A549 (cell line): ENCODE measurements around the gene LMTK3. TPM values are rescaled to one million over a fixed set of nuclear protein-coding genes. Genes with fewer than 3 reads are reported as not detected.

Experiments
- ATAC-seq, 2 experiments: fragments of 200-7000 bp in 1 of 2; fragments of >200 bp in 1 of 2; cut with Nextera tagmentation in 1 of 2; cut with Tn5 transposase in 1 of 2; 3 replicates each; pipeline versions ENCODE4 v1.8.0 to v1.9.1; 2018 to 2020; ENCODE audit warnings: mild to moderate bottlenecking in 1 of 2, moderate library complexity in 1 of 2
- CTCF ChIA-PET: fragments of 300-600 bp; sonication (Branson Sonifier 250); formaldehyde crosslinking; extraction: SDS; loops from one replicate; lab custom pipeline; 2021; ENCODE audit warnings: antibody characterized with exemption, inconsistent platforms; lab: Yijun Ruan, JAX
- POLR2A ChIA-PET: fragments of 350-600 bp; formaldehyde crosslinking; extraction: SDS; loops from one replicate; lab custom pipeline; 2021; ENCODE audit warnings: antibody characterized with exemption, inconsistent platforms; lab: Yijun Ruan, JAX
- DNase-seq, 2 experiments: peaks; one replicate each; pipeline versions ENCODE4 v3.0.0 to v3.0.0-alpha.2; 2011 to 2016; ENCODE audit warnings: low read depth in 1 of 2, low spot score in 1 of 2
- FAIRE-seq: peaks from 2 replicates; lab custom pipeline; 2011; peaks lifted over from hg19 to GRCh38; lab: Jason Lieb, UNC
- H3K27ac ChIP-seq, 2 experiments: fragments of >200 bp; sonication (Bioruptor Twin); formaldehyde crosslinking; 3 replicates each; pipeline ENCODE4 v1.5.1; 2016 to 2017
- H3K4me1 ChIP-seq: fragments of >200 bp; sonication (Bioruptor Twin); formaldehyde crosslinking; 3 replicates; pipeline ENCODE4 v1.6.1; 2016
- H3K4me2 ChIP-seq: fragments of >200 bp; sonication (Bioruptor Twin); formaldehyde crosslinking; 3 replicates; pipeline ENCODE4 v1.6.1; 2016
- H3K4me3 ChIP-seq: fragments of >200 bp; sonication (Bioruptor Twin); formaldehyde crosslinking; 3 replicates; pipeline ENCODE4 v1.5.1; 2016
- H3K9me3 ChIP-seq: fragments of >200 bp; sonication (Bioruptor Twin); formaldehyde crosslinking; 3 replicates; pipeline ENCODE4 v1.6.1; 2016
- BHLHE40 ChIP-seq: IDR thresholded peaks from 2 replicates; pipeline ENCODE4 v1.6.1; 2012; ENCODE audit warnings: low read depth, low read length, inconsistent platforms
- CBX2 ChIP-seq: fragments of 200-600 bp; sonication (generic); IDR thresholded peaks from 2 replicates; pipeline ENCODE4 v1.6.1; 2016; ENCODE audit warnings: low read depth, mild to moderate bottlenecking, borderline replicate concordance
- CHD2 ChIP-seq: fragments of 150-350 bp; IDR thresholded peaks from 2 replicates; pipeline ENCODE4 v1.6.1; 2014; ENCODE audit warnings: low read length; ENCODE audit not compliant: partially characterized antibody
- FOSL2 ChIP-seq, 2 experiments: fragments of 450-650 bp in 1 of 2; fragments of >200 bp in 1 of 2; sonication (Bioruptor Twin) in 1 of 2; formaldehyde crosslinking; IDR thresholded peaks; 2 replicates each; pipeline versions ENCODE4 v1.5.0 to v1.6.1; 2016 to 2020; ENCODE audit warnings: mild to moderate bottlenecking in 1 of 2, moderate library complexity in 1 of 2
- HEYL ChIP-seq: fragments of 250-450 bp; sonication (Bioruptor Pico); IDR thresholded peaks from 2 replicates; pipeline ENCODE4 v1.8.0; 2021; ENCODE audit warnings: mild to moderate bottlenecking, moderate library complexity
- KDM1A ChIP-seq: fragments of 200-600 bp; sonication (generic); IDR thresholded peaks from 2 replicates; pipeline ENCODE4 v1.6.1; 2016; ENCODE audit warnings: low read depth, mild to moderate bottlenecking
- MAX ChIP-seq: IDR thresholded peaks from 2 replicates; pipeline ENCODE4 v1.6.1; 2012
- NPAS2 ChIP-seq: fragments of 250-450 bp; sonication (Bioruptor Pico); IDR thresholded peaks from 2 replicates; pipeline ENCODE4 v1.8.0; 2022; ENCODE audit warnings: mild to moderate bottlenecking, moderate library complexity, borderline replicate concordance
- PBX3 ChIP-seq: IDR thresholded peaks from 2 replicates; pipeline ENCODE4 v1.6.1; 2012
- POLR2A ChIP-seq: IDR thresholded peaks from 2 replicates; pipeline ENCODE4 v1.6.1; 2012; ENCODE audit warnings: mild to moderate bottlenecking, low read length
- POLR2AphosphoS2 ChIP-seq: conservative IDR thresholded peaks from 2 replicates; pipeline ENCODE4 v1.6.1; 2012; ENCODE audit warnings: low read length, improper control_type of control experiment, inconsistent platforms
- REST ChIP-seq: fragments of 200-600 bp; sonication (generic); IDR thresholded peaks from 2 replicates; pipeline ENCODE4 v1.6.1; 2016; ENCODE audit warnings: antibody characterized with exemption, mild to moderate bottlenecking, moderate library complexity
- RFX5 ChIP-seq: fragments of 450-650 bp; IDR thresholded peaks from 2 replicates; pipeline ENCODE4 v1.7.1; 2014; ENCODE audit warnings: antibody characterized with exemption, mild to moderate bottlenecking, moderate library complexity
- SMC3 ChIP-seq: fragments of >200 bp; sonication (Bioruptor Twin); formaldehyde crosslinking; IDR thresholded peaks from 3 replicates; pipeline ENCODE4 v1.6.1; 2018; ENCODE audit warnings: inconsistent platforms
- SREBF2 ChIP-seq: fragments of 450-650 bp; IDR thresholded peaks from 2 replicates; pipeline ENCODE4 v1.6.1; 2014; ENCODE audit warnings: mild to moderate bottlenecking, moderate library complexity
- USF2 ChIP-seq: fragments of 450-650 bp; IDR thresholded peaks from 2 replicates; pipeline ENCODE4 v1.6.1; 2014; ENCODE audit warnings: antibody characterized with exemption
- ZC3H11A ChIP-seq: fragments of 450-650 bp; IDR thresholded peaks from 2 replicates; pipeline ENCODE4 v1.6.1; 2014; ENCODE audit warnings: antibody characterized with exemption, mild to moderate bottlenecking
- ZFP36 ChIP-seq: fragments of 450-650 bp; IDR thresholded peaks from 2 replicates; pipeline ENCODE4 v1.6.1; 2014; ENCODE audit warnings: borderline replicate concordance; ENCODE audit not compliant: partially characterized antibody
- ZSCAN20 ChIP-seq: fragments of 250-450 bp; sonication (Bioruptor Pico); IDR thresholded peaks from 2 replicates; pipeline ENCODE4 v1.8.0; 2022; ENCODE audit warnings: mild to moderate bottlenecking, moderate library complexity
- WGBS: methylation state at CpG from one replicate; pipeline ENCODE4 v1.1.6; 2017; ENCODE audit errors: missing lambda C conversion rate; 5-methylcytosine and 5-hydroxymethylcytosine counted together
- polyA plus RNA-seq, 4 experiments: library from polyadenylated mRNA; depleted of rRNA in 3 of 4; stranded (reverse); fragments of >200 nt; fragmentation: RNase III in 1 of 4; extraction: RNeasy Plus Mini Kit Qiagen cat#74134 plus additional on column Dnase treatment in 1 of 4; gene quantifications; 2 replicates in 3 of 4; 3 replicates in 1 of 4; pipeline ENCODE4 v1.2.3, GENCODE V29; 2011 to 2017

LMTK3 gene
- polyA plus RNA-seq, 2 of the 4 experiments (the other 2 are of a cell fraction): 0.62 to 6.1 TPM

GRCh38 chr19:48468772-48469288 is 42.8 kb downstream of the LMTK3 start:
- DNase-seq (peak; percentile 98 to 100), FAIRE-seq (peak; percentile 100), ATAC-seq (peak; percentile 87 to 95)
- peak; percentile 55; the same call in 1 of the 2 replicates for TF ChIP-seq MAX
- TF ChIP-seq ZSCAN20 (CRISPR knock-in tag): no peak
- no peak for TF ChIP-seq BHLHE40
- 0 out of 2 replicates have a peak, but pooled peaks have one; percentile 1 for TF ChIP-seq REST
- peak; percentile 100 for TF ChIP-seq PBX3
- peak; percentile 40; the same call in 1 of the 2 replicates for TF ChIP-seq USF2
- peak; percentile 36 for TF ChIP-seq POLR2A
- no peak for TF ChIP-seq ZFP36
- TF ChIP-seq HEYL (CRISPR knock-in tag): no peak
- no peak for TF ChIP-seq FOSL2 (IDR thresholded peaks at IDR 0.05)
- no peak for TF ChIP-seq FOSL2 (CRISPR knock-in tag; IDR thresholded peaks at IDR 0.05)
- no peak for TF ChIP-seq SREBF2
- peak; percentile 63; the same call in 1 of the 2 replicates for TF ChIP-seq RFX5
- Histone ChIP-seq H3K4me3 (peak overlapping the region; percentile 82), H3K4me2 (peak overlapping the region; percentile 76), H3K27ac (peak overlapping the region; percentile 94 to 96), H3K4me1 (peaks cover 24% of the 10 kb centered on the region), H3K9me3 (no peaks in the 10 kb centered on the region)
- ChIA-PET CTCF (no interaction called here), POLR2A (interaction anchor here (0.5 to 1.8 kb wide), 2 partner anchors 17 to 23 kb away, joined by 3 to 4 read pairs; no protein-coding TSS in a partner anchor)
- WGBS: 2% methylated on average over 36 of the region's 36 CpGs

- no peak overlapping the region for H3K4me3 ChIP-seq
- POLR2A ChIA-PET: interaction anchor here (0.6 to 1.0 kb wide), 5 partner anchors 13 to 68 kb away, joined by 3 to 5 read pairs (median 3); no protein-coding TSS in a partner anchor
- H3K4me2 ChIP-seq: no peak overlapping the region
- peak; percentile 13 for FAIRE-seq
- H3K27ac ChIP-seq: no peak overlapping the region; a peak in 1 of 6 replicates
- peaks cover 24% of the 10 kb centered on the region for H3K4me1 ChIP-seq
- no peak for TF ChIP-seq SMC3
- TF ChIP-seq POLR2AphosphoS2: peak; percentile 69; the same call in 1 of the 2 replicates
- no peaks in the 10 kb centered on the region for H3K9me3 ChIP-seq
- WGBS: 63% methylated on average over 16 of the region's 16 CpGs
- no peak for DNase-seq
- CTCF ChIA-PET: interaction anchor here (0.7 to 2.7 kb wide), 9 partner anchors 9 to 144 kb away, joined by 3 to 13 read pairs (median 4); partner anchors contain the start of genes GRWD1 and KDELR1
- ATAC-seq: no peak
These were observed 44.9 kb downstream of the LMTK3 start for GRCh38 chr19:48466561-48467325.

GRCh38 chr19:48465215-48465614 is 46.4 kb downstream of the LMTK3 start:
- Histone ChIP-seq H3K4me1 (peaks cover 20% of the 10 kb centered on the region), H3K4me2 (no peak overlapping the region), H3K27ac (no peak overlapping the region), H3K4me3 (no peak overlapping the region), H3K9me3 (no peaks in the 10 kb centered on the region)
- DNase-seq: no peak
- TF ChIP-seq ZC3H11A (no peak), CHD2 (no peak), KDM1A (no peak), CBX2 (no peak), NPAS2 (no peak)
- ChIA-PET CTCF (no interaction called here), POLR2A (no interaction called here)
- peak; percentile 39 for FAIRE-seq
- 91% methylated on average over 1 of the region's 1 CpG for WGBS
- no peak for ATAC-seq
